Measurements from ENCODE around the gene P2RX2.

The P2RX2 gene

GRCh38 chr12:132620899-132621656, 2.5 kb downstream of the P2RX2 start:
- DNase-seq = no peak

GRCh38 chr12:132621657-132622435, 3.3 kb downstream of the P2RX2 start:
- DNase-seq = no peak

- DNase-seq = no peak
Measured at GRCh38 chr12:132622437-132623071, 4.0 kb downstream of the P2RX2 start.

GRCh38 chr12:132623072-132623869, 4.7 kb downstream of the P2RX2 start:
- DNase-seq = no peak

GRCh38 chr12:132624186-132624855, 5.7 kb downstream of the P2RX2 start:
- no peak for DNase-seq

DNA sequence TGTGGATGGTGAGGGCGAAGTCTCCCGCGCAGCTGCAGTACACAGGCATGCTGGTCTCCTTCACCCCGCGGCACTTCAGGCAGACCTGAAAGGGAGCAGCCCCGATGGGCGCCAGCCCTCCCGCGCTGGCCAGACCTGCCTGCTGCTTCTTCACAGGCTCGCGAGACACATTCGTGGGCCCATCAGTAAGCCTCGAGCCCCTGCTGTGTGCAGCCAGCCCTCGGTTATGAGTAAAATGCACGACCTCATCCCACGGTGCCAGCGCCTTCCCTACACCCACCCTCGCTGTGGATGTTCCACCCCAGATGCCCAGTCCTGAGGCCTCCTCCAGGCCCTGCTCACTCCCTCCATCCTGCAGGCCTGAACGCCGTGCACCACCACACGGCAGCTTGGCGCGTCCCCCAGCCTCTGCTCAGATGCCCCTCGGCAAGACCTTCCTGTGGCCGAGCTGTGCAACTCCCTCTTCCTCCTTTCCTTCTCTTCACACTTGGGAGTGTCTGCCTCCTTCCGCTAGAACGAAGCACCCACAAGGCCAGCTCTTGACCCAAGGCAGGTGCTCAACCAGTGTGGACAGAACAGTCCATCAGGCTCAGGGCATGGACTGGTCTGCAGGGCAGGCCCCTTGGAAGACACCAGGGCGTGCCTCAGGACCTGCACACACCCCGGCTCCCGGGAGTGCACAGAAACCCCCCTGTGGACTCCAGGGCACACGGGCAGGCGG, 6.5 kb downstream of the P2RX2 start:
- DNase-seq = no peak

DNA sequence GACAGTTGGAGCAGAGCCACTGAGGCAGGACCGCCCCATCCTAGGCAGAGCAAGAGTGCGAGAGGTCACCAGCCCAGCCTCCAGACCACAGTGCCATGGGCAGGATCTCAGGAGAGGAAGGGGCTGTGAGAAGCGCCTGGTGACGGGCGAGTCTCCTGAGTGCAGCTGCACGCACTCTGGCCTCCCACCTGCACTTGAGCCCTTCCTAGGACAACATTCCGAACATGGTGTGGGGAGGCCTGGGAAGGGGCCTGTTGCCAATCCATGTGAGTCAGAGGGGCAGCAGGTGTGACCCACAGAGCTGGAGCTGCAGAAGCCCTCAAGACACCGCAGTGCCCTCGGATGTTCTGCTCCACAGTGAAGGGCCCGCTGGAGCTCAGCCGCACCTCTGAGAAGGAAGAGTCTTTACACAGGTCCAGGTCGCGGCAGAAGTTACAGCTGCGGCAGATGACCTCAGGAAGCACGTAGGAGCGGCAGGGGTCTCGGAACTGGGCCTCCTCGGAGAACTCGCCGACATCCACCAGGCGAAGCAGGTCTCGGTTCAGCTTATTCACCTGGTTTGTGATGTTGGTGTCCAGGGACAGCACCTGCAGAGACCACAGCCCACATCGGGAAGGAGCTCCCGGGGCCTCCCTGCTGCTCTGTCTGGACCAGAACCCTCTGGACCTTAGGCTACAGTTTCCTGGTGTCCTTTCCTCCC, 7.3 kb downstream of the P2RX2 start:
- no peak for DNase-seq

DNA sequence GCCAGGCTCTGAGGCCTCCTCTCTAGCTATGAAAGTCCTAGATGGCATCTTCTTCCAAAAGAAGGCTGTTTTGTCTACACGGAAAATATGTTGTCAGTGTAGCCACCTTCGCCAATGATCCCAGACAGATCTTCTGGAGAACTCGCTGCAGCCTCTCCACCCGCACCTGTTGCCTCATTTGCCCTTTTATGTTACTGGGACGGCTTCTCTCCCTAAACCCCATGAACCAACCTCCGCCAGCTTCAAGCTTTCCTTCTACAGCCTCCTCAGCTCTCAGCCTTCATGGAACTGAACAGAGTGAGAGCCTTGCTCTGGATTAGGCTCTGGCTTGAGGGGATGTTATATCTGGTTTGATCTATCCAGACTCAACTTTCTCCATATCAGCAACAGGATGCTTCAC, 10.8 kb downstream of the P2RX2 start:
- no peak for DNase-seq

DNA sequence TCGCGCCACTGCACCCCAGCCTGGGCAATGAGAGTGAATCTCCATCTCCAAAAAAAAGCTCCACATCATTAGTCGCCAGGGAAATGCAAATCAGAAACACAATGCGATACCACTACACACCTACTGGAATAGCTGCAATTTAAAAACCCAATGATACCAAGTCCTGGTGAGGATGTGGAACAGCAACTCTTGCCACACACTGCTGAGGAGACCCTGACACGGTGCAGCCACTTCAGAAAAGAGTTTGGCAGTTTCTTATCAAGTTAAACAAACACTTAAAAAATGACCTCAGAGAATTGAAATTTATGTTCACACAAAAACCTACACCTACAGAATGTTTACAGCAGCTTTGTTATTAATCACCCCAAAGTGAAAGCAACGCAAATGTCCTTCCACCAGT, 12.1 kb downstream of the P2RX2 start:
- DNase-seq = no peak

DNA sequence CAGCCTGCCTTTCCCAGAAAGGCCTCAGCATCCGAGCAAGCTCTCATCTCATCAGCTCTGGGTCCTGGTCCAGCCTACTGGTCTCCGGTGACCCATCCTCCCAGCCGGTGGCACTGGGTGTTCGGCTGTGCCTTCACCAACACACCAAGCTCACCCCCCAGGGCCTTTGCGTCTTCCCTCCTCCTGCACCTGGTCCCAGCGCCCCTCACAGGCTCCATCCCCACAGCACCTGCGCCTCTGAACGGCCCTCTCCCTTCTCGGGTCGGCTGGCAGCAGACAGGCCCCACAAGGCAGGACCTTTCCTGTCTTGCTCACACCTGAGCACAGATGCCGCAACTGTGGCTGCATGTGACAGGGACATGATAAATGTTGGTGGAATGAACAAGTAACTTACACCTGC, 13.1 kb downstream of the P2RX2 start:
- DNase-seq = no peak

GRCh38 chr12:132632521-132633228, 14.1 kb downstream of the P2RX2 start:
- DNase-seq = no peak

GRCh38 chr12:132633398-132633797, 14.8 kb downstream of the P2RX2 start:
- no peak for DNase-seq

DNA sequence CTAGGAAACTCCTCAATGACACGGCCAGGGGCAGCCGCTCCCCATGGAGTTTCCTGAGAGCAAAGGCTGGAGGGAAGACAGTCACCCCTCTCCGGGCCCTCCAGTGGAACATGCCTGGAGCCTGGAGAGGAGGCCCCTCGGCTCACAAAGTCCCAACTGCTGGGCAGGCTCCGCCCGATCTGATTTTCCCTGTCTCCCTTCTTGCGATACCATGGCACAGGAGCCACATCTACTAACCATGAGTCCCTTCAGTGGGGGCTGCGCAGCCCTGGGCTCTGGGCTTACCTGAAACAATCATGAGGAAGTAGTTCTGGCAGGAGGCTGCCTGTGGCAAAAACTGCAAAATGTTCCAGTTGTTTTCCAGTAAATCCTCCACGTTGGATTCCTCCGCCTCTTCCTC, 15.3 kb downstream of the P2RX2 start:
- DNase-seq = no peak

GRCh38 chr12:132634411-132634990, 15.9 kb downstream of the P2RX2 start:
- no peak for DNase-seq

DNA sequence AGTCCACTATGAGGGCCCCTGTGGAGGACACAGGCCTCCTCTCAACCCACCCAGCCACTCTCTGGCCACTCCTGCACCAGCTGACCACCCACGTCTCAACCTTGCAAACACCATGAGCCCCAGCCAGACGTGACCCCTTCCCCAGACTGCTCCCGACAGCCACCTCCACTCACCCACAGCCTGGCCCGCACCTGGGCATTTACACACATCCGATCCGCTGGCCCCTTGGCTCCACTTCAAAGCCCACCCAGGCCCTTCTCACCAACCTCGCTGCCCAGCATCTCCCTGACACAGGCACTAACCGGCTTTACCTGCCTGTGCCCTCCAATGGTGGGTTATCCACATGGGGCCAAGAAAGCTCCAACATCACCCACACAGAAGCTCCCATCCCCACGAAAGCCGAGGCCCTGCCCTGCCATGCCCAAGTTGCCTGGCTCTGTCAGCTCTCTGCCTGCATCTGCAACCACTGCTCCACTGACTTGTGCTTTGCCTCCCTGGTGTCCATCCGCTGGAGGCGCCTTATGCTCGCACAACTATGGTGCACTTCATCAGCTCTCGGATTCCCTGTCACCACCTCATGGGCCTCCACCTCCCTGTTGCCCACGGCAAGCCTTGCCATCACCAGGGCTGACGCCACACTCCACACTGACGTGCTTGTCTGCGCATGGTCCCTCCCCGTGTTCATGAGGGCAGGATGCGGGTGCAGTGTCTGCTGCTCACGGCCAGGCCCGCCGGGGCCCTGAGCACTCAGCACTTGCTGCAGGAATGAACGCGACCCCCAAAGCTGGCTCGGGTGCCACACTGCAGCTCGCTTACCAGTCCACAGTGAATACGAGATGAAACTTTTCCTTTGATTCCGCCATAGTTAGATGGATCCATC, 16.7 kb downstream of the P2RX2 start:
- DNase-seq = no peak

- no peak for DNase-seq
Measured at GRCh38 chr12:132637811-132638210, 19.2 kb downstream of the P2RX2 start.

GRCh38 chr12:132638541-132639408, 20.2 kb downstream of the P2RX2 start:
- DNase-seq = no peak

- no peak for DNase-seq
Measured at GRCh38 chr12:132639956-132640520, 21.5 kb downstream of the P2RX2 start.
